HL-60/S4 treated with phorbol 12-myristate 13-acetate at 8.2 ng/mL for 4 days and 3 days (cell line): ENCODE data around the gene TMEM179.

Experiments used
- in situ Hi-C: fragments of 300-500 bp; cut with MboI; formaldehyde crosslinking; loops from 2 replicates; pipeline ENCODE4 v1.15.0; 2022; ENCODE audit warnings: low sequenced_read_pairs

TMEM179 gene

DNA sequence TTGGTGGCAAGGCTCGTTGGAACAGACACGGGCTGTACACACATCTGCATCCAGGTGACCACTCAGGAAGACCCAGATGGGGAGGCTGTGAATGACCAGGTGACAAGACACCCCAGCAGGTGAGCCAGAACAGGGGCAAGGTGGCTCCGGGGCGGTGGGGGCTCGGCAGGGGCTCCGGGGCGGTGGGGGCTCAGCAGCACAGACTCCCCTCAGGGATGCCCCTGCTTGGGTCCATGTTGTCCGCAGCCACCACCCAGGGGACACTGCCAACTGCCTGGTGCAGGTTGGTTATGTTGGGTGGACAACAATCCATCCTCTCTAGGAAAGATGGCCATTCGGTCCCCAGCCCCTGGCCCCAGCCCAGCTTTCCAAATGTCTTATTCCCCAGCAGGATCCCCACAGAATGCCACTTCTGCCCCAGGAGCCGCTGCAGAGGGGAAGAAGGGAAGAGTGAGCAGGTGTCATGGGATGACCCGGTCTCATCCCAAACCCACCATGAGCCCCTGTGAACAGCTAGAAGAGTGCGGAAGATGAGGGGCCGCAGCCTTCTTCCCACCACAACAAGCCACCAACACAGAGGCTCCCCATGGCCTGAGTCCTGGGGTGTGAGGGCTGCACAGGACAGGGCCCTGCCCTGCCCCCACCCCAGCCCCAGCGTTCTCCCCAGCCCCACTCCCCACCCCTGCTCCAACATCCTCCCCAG is 56.4 kb downstream of the TMEM179 start:
- in situ Hi-C loops = no loop called here

DNA sequence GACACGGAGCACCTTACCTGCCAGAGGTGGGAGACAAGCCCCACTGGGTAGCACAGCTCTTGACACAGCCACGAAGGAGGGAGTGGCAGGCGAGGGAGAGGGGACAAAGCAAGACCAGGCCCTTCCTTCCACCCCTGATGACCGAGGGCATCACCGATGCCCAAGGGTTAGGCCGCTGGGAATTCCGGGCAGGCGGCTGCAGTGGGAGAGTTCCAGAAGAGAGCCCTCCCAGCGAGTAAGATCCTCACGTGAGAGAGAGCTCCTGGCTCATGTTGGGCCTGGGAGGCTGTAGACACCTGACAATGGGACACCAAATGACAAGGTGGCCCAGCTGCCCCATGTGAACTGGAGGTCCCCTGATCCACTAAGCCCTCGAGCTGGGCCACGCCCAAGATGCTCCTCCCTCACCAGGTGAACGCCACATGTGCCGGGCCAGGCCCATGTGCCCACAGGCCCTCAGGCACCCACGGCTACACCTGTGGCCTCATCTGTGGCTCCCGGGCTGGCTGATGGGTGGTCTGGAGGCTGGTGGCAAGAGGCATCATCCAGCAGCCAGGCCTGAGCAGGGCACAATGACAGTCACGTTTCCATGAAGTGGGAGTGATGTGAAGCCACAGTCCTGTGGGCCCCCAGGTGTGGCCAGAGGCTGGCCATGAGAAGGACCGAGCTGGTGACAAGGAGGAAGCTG is 57.1 kb downstream of the TMEM179 start:
- in situ Hi-C loops = no loop called here

DNA sequence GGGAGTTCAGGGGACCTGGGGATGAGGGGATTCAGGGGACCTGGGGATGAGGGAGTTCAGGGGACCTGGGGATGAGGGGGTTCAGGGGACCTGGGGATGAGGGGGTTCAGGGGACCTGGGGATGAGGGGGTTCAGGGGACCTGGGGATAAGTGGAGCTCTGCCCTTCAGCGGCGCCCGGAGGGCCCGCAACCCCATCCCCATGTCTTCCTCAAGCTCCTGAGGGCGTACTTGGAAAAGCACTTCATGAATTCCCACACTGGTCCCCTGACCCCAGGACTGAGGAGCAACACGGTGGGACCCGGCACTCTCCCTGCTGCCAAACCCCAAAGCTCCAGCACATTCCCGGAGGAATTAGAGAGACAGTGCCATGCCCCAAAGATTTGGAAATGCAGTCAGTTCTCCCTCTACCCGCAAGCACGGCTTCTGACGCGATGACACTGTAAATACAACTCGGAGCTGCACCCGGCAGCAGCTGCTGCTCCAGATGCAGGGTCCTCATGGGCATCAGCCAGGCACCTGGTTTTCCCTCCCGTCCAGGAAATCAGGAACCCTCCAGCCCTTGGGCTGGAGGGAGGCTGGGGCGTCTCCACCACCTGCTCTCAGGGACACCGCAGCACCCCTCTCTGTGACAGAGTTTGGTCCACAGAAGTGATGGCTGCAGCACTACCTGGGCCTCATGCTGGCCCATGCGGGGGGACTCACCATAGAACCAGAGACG is 57.8 kb downstream of the TMEM179 start:
- in situ Hi-C loops = no loop called here

DNA sequence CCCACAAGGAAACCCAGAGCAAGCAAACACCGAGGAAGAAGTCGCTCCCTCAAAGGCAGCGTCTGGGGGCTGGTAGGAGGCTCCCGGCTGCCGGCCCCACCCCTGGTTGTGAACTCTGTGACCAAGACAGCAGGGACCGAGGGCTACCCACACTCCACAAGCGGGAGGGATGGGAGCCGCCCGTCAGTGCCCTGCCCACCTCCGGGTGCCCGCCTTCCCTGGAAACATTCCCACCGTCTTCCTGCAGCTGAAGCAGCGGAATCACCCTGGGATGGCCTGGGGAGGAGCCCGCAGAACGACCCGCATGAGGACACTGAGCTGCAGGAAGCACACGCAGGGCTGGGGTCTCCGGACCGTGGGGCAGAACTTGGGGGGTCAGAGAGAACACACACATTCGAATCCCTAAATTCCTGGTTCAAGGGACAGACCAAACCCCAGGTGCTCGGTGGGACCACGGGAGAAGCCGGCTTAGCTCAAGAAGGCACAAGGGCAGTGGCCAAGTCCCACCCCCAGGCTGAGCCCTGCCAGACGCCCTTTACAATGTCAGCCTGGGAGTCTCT is 58.5 kb downstream of the TMEM179 start:
- in situ Hi-C loops = no loop called here

DNA sequence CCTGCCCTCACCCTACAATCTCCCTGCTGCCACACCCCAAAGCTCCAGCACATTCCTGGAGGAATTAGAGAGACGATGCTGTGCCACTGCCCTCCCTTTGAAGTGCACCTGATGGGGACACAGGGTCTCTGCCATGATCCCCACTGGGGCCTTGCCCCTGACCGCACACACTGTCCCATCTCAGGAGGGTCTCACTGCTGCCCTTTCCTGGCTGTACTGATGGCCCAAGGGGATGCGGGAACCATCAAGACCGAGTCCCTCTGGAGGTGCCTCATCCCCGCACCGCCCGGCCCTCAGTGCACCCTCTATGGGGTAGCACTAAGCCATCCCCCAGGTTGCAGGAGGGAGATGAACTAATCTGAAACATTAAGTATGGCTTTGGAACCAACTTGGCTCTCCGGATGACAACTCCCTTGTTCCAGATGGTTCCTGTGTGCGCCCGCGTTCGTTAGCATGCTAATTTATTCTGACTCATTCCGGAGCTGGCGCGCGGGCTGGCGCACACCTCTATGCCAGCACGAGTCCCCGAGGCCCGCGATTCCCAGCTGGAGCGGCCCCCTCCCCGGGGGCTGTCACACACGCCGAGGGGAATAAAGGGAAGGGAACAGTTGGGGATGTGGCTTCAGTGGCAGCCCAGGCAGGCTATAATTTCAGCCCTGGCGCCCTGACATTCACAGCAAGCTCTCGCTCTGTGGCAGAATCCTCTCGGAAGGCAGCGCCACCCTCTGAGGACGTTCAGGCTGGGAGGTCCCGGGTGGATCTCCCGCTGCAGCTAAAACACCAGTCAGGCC is 59.2 kb downstream of the TMEM179 start:
- in situ Hi-C loops = no loop called here

DNA sequence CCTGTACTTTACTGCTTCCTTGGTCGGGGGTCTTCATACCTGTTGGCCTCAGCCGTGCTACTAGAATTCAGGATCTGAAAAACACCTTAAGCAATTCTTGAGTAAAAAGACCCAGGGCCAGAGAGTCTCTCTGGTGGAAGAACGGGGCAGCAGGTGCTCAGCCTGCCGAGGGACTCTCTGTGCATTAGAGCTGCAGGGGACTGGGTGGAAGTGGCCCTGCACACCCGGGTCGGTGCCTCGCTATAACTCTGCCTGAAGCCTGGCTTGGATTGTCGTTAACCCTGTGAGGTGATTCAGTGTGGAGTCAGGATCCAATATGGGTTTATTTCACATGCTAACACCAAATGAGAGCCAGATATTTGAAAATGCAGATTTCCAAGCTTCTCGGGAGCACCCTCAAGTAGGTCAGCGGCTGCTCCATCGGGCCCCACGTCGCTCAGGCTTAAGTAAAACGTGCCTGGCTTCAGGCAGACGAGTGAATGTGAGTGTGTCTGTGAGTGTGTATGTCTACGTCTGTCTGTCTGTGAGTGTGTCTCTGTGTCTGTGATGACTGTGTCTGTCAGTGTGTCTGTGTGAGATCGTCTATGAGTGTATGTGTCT is 60.1 kb downstream of the TMEM179 start:
- in situ Hi-C loops = no loop called here

DNA sequence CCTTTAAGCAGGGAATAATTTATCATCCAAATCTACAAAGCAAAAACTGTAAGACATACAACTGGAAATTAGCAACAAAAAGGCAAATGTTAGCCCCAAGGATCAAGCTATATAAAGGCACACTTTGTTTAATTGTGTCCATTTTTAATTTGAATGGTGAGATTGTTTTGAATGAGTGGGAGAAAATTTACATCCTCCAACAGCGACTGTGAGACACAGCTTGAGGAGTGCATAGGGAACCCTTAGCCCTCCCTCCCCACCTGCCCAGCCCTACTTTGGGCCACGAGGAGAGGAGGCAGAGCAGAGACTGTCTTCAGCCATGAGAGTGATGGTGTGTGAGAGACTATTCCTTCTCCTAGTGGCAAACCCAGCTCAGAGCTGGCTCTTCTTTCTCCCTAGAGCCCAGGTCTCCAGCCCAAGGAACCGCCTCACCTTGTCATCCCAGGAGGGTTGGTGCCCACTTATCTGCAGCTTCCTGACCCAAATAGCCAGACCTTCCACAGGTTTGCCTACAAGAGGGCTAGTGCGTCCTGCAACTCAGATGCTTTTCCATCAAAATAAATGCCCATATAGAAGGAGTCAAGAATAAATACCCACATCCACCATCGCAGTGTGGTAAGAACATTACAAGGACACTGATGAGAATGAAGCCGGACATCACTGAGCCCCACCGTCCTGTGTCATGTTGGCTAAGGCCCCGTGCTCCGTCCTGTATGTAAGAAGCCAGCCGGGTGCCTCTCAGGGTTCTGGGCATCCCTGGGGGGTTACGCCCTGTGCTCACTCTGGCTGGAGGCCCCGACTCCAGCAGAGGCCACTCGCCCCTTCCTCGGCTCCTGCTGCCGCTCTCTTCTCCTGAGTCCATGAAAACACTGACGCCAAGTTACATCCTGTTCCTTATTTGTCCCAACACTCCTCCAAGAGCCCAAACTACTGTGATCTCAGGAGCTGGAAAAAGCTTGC is 61.4 kb downstream of the TMEM179 start:
- in situ Hi-C loops = no loop called here

DNA sequence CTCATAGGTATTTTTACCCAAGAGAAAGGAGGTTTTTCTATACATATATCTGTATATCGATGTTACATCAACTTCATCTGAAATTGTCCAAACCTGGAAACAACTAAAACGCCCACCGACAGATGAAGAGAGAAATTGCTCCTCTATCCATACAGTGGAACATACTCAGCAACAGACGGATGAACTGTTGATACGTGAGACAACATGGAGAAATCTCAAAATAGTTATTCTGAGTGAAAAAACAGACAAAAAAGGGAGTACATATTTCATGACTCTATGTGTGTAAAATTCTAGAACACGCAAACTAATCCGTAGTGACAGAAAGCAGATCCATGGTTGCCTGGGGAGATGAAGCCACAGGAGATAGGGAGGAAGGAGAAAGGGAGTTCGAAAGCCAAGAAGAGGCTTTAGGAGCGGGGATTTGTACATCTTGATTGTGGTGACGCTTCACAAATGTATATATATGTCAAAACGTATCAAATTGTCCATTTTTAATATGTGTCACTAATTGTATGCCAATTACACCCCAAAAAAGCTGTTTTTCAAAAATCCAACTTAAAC is 62.6 kb downstream of the TMEM179 start:
- in situ Hi-C loops = no loop called here
